ENCODE results near the gene SPNS2. TPM values are rescaled to one million over a fixed set of nuclear protein-coding genes. Genes with fewer than 3 reads are reported as not detected.

SPNS2 gene
- total RNA-seq, 1 experiment from 2014 or later: 1.6 TPM

- ChIA-PET RAD21 (ENCODE audit: low non-redundant PET in 1 of 2, low total read pairs in 2 of 2, uncharacterized antibody in 2 of 2, unreplicated experiment in 2 of 2) (no interaction called here), POLR2A (no interaction called here), CTCF (no interaction called here)
- H3K9me3 ChIP-seq (ENCODE audit: control insufficient read depth in 1 of 2, insufficient read depth in 1 of 2, low read depth in 1 of 2, low read length in 2 of 2): no peaks in the 10 kb centered on the region
- intact Hi-C loops (cut with micrococcal nuclease): no loop called here
- H3K4me2 ChIP-seq (ENCODE audit: low read length): no peak overlapping the region
- no peak overlapping the region for H3K27ac ChIP-seq (ENCODE audit: low read depth, low read length)
- no peak for TF ChIP-seq POLR2AphosphoS5 (IDR thresholded peaks at IDR 0.05; ENCODE audit: low read depth, low read length)
- no peak for TF ChIP-seq SRF (IDR thresholded peaks at IDR 0.05; ENCODE audit: low read depth)
- TF ChIP-seq ELF1 (IDR thresholded peaks at IDR 0.05; ENCODE audit: borderline replicate concordance, low read depth): no peak
- TF ChIP-seq SP1 (IDR thresholded peaks at IDR 0.05; ENCODE audit: low read depth): no peak
- no peak for TF ChIP-seq SIN3A (IDR thresholded peaks at IDR 0.05; ENCODE audit: low read depth)
- TF ChIP-seq POLR2A (IDR thresholded peaks at IDR 0.05; ENCODE audit: borderline replicate concordance, extremely low read depth, insufficient read depth, insufficient read length): no peak
- TF ChIP-seq CEBPB (IDR thresholded peaks at IDR 0.05; ENCODE audit: low read depth): no peak
- TF ChIP-seq MAX (IDR thresholded peaks at IDR 0.05): no peak
- TF ChIP-seq YY1 (IDR thresholded peaks at IDR 0.05; ENCODE audit: extremely low read depth, insufficient replicate concordance, low read depth, low read length): no peak
- TF ChIP-seq ZFX (IDR thresholded peaks at IDR 0.05): no peak
- TF ChIP-seq CTCF (IDR thresholded peaks at IDR 0.05 in 2 of 3, conservative IDR thresholded peaks at IDR 0.05 in 1 of 3; ENCODE audit: borderline replicate concordance in 1 of 3, insufficient read depth in 1 of 3, low read depth in 2 of 3, low read length in 2 of 3): no peak
- no peak for TF ChIP-seq REST (IDR thresholded peaks at IDR 0.05; ENCODE audit: low read depth)
- TF ChIP-seq RAD21 (IDR thresholded peaks at IDR 0.05; ENCODE audit: low read depth): no peak
- TF ChIP-seq ATF3 (IDR thresholded peaks at IDR 0.05): no peak
- TF ChIP-seq EZH2phosphoT487 (IDR thresholded peaks at IDR 0.05; ENCODE audit: borderline replicate concordance): no peak
- TF ChIP-seq FOSL1 (IDR thresholded peaks at IDR 0.05; ENCODE audit: low read depth): no peak
- no peak for TF ChIP-seq TCF7L2 (IDR thresholded peaks at IDR 0.05; ENCODE audit: borderline replicate concordance, extremely low read depth, insufficient read depth, insufficient read length)
- no peak for TF ChIP-seq JUND (IDR thresholded peaks at IDR 0.05)
- TF ChIP-seq CBX3 (IDR thresholded peaks at IDR 0.05; ENCODE audit: low read depth): no peak
- no peak for TF ChIP-seq EZH2 (IDR thresholded peaks at IDR 0.05)
- DNase-seq (ENCODE audit: low read depth, low spot score) (no peak), ATAC-seq (no peak)
- H3K9ac ChIP-seq (ENCODE audit: low read length): no peak overlapping the region
- no TSS peak for BruUV-seq (replicated peaks)
- peaks cover 20% of the 10 kb centered on the region for H3K79me2 ChIP-seq (ENCODE audit: insufficient read depth, low read length)
- H3K4me1 ChIP-seq (ENCODE audit: control insufficient read depth in 1 of 2, insufficient read depth in 2 of 2, low read length in 2 of 2): no peaks in the 10 kb centered on the region
- no peaks in the 10 kb centered on the region; the same call in 1 of the 2 replicates for H4K20me1 ChIP-seq (ENCODE audit: insufficient read depth)
- H3K9me2 ChIP-seq (ENCODE audit: insufficient read depth): no peaks in the 10 kb centered on the region
- no peaks in the 10 kb centered on the region for H3K27me3 ChIP-seq (ENCODE audit: insufficient read depth, low read length)
- peaks cover 34 to 71% of the 10 kb centered on the region in 2 experiments; a peak in 3 of 4 replicates for H3K36me3 ChIP-seq (ENCODE audit: control insufficient read depth in 1 of 2, insufficient read depth in 2 of 2, low read length in 2 of 2)
- no peak overlapping the region for H3K4me3 ChIP-seq (replicated peaks in 1 of 2; ENCODE audit: low read depth in 1 of 2, low read length in 2 of 2)
- no peak overlapping the region for H2AFZ ChIP-seq (ENCODE audit: low read depth, low read length, poor library complexity, severe bottlenecking)
Measured at GRCh38 chr17:4542726-4543191, 44.1 kb downstream of the SPNS2 start.

Data from HCT116 (cell line).